Activated CD4-positive, alpha-beta memory T cell treated with anti-CD3 and anti-CD28 coated beads, Interleukin-2, amount 10 ng/mL, durations not matched to agents 7 days and 5 days (primary cell): ENCODE data around the gene FBXO34. TPM values are rescaled to one million over a fixed set of nuclear protein-coding genes. Genes with fewer than 3 reads are reported as not detected.

Experiments used
- CTCF ChIA-PET: fragments of 350-600 bp; sonication (Branson Sonifier 250); formaldehyde crosslinking; loops from one replicate; lab custom pipeline; 2021; ENCODE audit warnings: antibody characterized with exemption, inconsistent platforms; lab: Charles Lee
- POLR2A ChIA-PET: fragments of 350-600 bp; sonication (Branson Sonifier 250); formaldehyde crosslinking; loops from one replicate; lab custom pipeline; 2021; ENCODE audit warnings: antibody characterized with exemption; lab: Charles Lee
- DNase-seq: peaks from one replicate; pipeline ENCODE4 v3.0.0-alpha.2; 2020
- H3K27ac Mint-ChIP-seq: one replicate; pipeline ENCODE4 v1.8.0; 2021; ENCODE audit warnings: mild to moderate bottlenecking, mixed read lengths
- H3K27me3 Mint-ChIP-seq: one replicate; pipeline ENCODE4 v1.8.0; 2021; ENCODE audit warnings: mixed read lengths
- H3K36me3 Mint-ChIP-seq: one replicate; pipeline ENCODE4 v1.8.0; 2021; ENCODE audit warnings: low read depth, mixed read lengths
- H3K4me1 Mint-ChIP-seq: one replicate; pipeline ENCODE4 v1.8.0; 2021; ENCODE audit warnings: mixed read lengths
- H3K4me3 Mint-ChIP-seq: one replicate; pipeline ENCODE4 v1.8.0; 2021; ENCODE audit warnings: mild to moderate bottlenecking, mixed read lengths
- H3K9me3 Mint-ChIP-seq: one replicate; pipeline ENCODE4 v1.8.0; 2021; ENCODE audit warnings: mixed read lengths
- total RNA-seq, 2 experiments: library from RNA; stranded (reverse); gene quantifications; one replicate each; pipeline ENCODE4 v1.2.3, GENCODE V29; 2021

The FBXO34 gene
- total RNA-seq, 2 experiments from 2014 or later: 25.1 to 25.5 TPM

GRCh38 chr14:55317542-55318306 is 46.5 kb downstream of the FBXO34 start:
- no peak for DNase-seq
- Mint-ChIP-seq H3K4me1 (peaks cover 8% of the 10 kb centered on the region), H3K27ac (no peak overlapping the region), H3K4me3 (no peak overlapping the region), H3K36me3 (peaks cover 45% of the 10 kb centered on the region), H3K9me3 (peaks cover 17% of the 10 kb centered on the region), H3K27me3 (no peaks in the 10 kb centered on the region)
- ChIA-PET POLR2A (no interaction called here), CTCF (interaction anchor here (1.0 to 1.8 kb wide), 3 partner anchors 9 to 47 kb away, joined by 4 to 6 read pairs (median 5); no protein-coding TSS in a partner anchor)

GRCh38 chr14:55318694-55319093 is 47.5 kb downstream of the FBXO34 start:
- ChIA-PET CTCF (interaction anchor here (0.7 to 1.2 kb wide), 2 partner anchors 10 to 121 kb away, joined by 3 to 6 read pairs; no protein-coding TSS in a partner anchor), POLR2A (no interaction called here)
- DNase-seq: no peak
- no peak overlapping the region for H3K4me3 Mint-ChIP-seq
- peaks cover 36% of the 10 kb centered on the region for H3K36me3 Mint-ChIP-seq
- H3K9me3 Mint-ChIP-seq: peaks cover 8% of the 10 kb centered on the region
- H3K4me1 Mint-ChIP-seq: no peaks in the 10 kb centered on the region
- H3K27ac Mint-ChIP-seq: no peak overlapping the region
- no peaks in the 10 kb centered on the region for H3K27me3 Mint-ChIP-seq

DNA sequence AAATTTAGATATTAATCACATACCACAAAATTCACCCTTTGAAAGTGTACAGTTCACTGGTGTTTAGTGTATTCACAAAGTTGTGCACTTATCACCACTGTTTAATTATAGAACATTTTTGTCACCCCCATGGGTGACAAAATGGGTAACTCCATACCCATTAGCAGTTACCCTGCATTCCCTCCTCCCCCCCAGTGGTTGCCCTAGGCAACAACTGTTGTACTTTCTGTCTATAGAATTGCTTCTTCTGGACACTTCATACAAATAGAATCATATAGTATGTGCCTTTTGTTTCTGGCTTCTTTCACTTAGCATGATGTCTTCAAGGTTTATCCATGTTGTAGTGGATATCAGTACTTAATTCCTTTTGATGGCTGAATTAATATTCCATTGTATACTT is 52.7 kb downstream of the FBXO34 start:
- H3K4me3 Mint-ChIP-seq: no peak overlapping the region
- no peaks in the 10 kb centered on the region for H3K27me3 Mint-ChIP-seq
- no peaks in the 10 kb centered on the region for H3K9me3 Mint-ChIP-seq
- peaks cover 20% of the 10 kb centered on the region for H3K4me1 Mint-ChIP-seq
- no peak for DNase-seq
- peaks cover 12% of the 10 kb centered on the region for H3K36me3 Mint-ChIP-seq
- no peak overlapping the region for H3K27ac Mint-ChIP-seq
- CTCF ChIA-PET: no interaction called here
- POLR2A ChIA-PET: no interaction called here

DNA sequence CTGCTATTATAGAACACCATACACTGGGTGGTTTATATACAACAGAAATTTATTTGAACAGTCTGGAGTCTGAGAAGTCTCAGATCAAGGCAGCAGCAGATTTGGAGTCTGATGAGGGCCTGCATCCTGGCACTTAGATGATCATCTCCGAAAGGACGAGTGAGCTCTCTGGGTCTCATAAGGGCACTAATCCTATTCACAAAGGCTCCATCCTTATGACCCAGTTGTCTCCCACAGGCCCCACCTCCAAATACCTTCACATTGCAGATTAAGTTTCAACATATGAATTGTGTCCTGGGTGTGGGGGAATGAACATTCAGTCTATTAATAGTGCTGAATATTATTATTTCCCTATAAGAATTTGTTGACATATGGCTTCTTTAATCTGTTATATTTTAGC is 53.6 kb downstream of the FBXO34 start:
- CTCF ChIA-PET: interaction anchor here (0.7 kb wide), 1 partner anchor 60 kb away, joined by 3 read pairs; no protein-coding TSS in a partner anchor
- Mint-ChIP-seq H3K27ac (no peak overlapping the region), H3K4me1 (peaks cover 23% of the 10 kb centered on the region)

GRCh38 chr14:55327179-55327578 is 56.0 kb downstream of the FBXO34 start:
- H3K4me1 Mint-ChIP-seq: peaks cover 38% of the 10 kb centered on the region
- CTCF ChIA-PET: no interaction called here
- no peak overlapping the region for H3K4me3 Mint-ChIP-seq
- no peaks in the 10 kb centered on the region for H3K27me3 Mint-ChIP-seq
- POLR2A ChIA-PET: interaction anchor here (1.0 kb wide), 1 partner anchor 13 kb away, joined by 3 read pairs; no protein-coding TSS in a partner anchor
- no peak for DNase-seq
- no peaks in the 10 kb centered on the region for H3K9me3 Mint-ChIP-seq
- no peak overlapping the region for H3K27ac Mint-ChIP-seq
- H3K36me3 Mint-ChIP-seq: peaks cover 7% of the 10 kb centered on the region

More for the DNA sequence above, 53.6 kb downstream of the FBXO34 start:
- Mint-ChIP-seq H3K36me3 (peaks cover 9% of the 10 kb centered on the region), H3K9me3 (no peaks in the 10 kb centered on the region), H3K4me3 (no peak overlapping the region), H3K27me3 (no peaks in the 10 kb centered on the region)
- POLR2A ChIA-PET: interaction anchor here (1.0 kb wide), 1 partner anchor 27 kb away, joined by 3 read pairs; no protein-coding TSS in a partner anchor
- DNase-seq: no peak

DNA sequence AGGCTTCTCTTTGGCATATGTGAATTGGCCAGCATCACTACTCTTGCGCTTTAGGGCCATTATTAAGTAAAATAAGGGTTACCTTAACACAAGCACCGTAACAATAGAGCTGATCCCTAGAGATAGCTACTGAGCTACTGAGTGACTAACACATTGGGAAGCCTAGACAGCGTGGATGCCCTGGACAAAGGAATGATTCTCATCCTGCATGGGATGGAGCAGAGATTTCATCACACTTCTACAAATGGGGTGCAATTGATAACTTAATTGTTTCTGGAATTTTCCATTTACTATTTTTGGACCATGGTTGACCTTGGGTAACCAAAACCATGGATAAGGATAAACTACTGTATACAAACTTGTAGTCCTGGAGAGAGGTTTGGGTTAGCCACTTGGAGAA is 57.1 kb downstream of the FBXO34 start:
- Mint-ChIP-seq H3K36me3 (peaks cover 7% of the 10 kb centered on the region), H3K9me3 (no peaks in the 10 kb centered on the region), H3K4me1 (peaks cover 50% of the 10 kb centered on the region), H3K4me3 (no peak overlapping the region), H3K27ac (no peak overlapping the region), H3K27me3 (no peaks in the 10 kb centered on the region)
- POLR2A ChIA-PET: no interaction called here
- no peak for DNase-seq
- CTCF ChIA-PET: no interaction called here

- H3K4me1 Mint-ChIP-seq: peaks cover 68% of the 10 kb centered on the region
- no peaks in the 10 kb centered on the region for H3K27me3 Mint-ChIP-seq
- ChIA-PET CTCF (interaction anchor here (0.6 to 1.2 kb wide), 3 partner anchors 24 to 99 kb away, joined by 3 to 4 read pairs (median 3); no protein-coding TSS in a partner anchor), POLR2A (interaction anchor here (0.9 to 2.0 kb wide), 4 partner anchors 24 to 303 kb away, joined by 3 to 5 read pairs (median 4); partner anchors contain the start of genes SOCS4 and WDHD1)
- no peaks in the 10 kb centered on the region for H3K9me3 Mint-ChIP-seq
- no peak for DNase-seq
- H3K4me3 Mint-ChIP-seq: no peak overlapping the region
- peaks cover 12% of the 10 kb centered on the region for H3K36me3 Mint-ChIP-seq
- peak overlapping the region; percentile 11 for H3K27ac Mint-ChIP-seq
These were observed 58.9 kb downstream of the FBXO34 start for GRCh38 chr14:55329999-55330710.

GRCh38 chr14:55332654-55333570 is 61.7 kb downstream of the FBXO34 start:
- ChIA-PET POLR2A (interaction anchor here (0.6 to 3.4 kb wide), 17 partner anchors 13 to 306 kb away, joined by 3 to 27 read pairs (median 4); partner anchors contain the start of genes DLGAP5, FBXO34, MAPK1IP1L and SOCS4), CTCF (interaction anchor here (1.0 to 3.4 kb wide), 5 partner anchors 22 to 282 kb away, joined by 3 to 35 read pairs (median 3); partner anchors contain the start of genes FBXO34 and MAPK1IP1L)
- H3K27ac Mint-ChIP-seq: peak overlapping the region; percentile 88
- H3K4me1 Mint-ChIP-seq: peaks cover 79% of the 10 kb centered on the region
- DNase-seq: peak; percentile 46
- peaks cover 11% of the 10 kb centered on the region for H3K36me3 Mint-ChIP-seq
- no peaks in the 10 kb centered on the region for H3K27me3 Mint-ChIP-seq
- H3K9me3 Mint-ChIP-seq: no peaks in the 10 kb centered on the region
- peak overlapping the region; percentile 76 for H3K4me3 Mint-ChIP-seq

DNA sequence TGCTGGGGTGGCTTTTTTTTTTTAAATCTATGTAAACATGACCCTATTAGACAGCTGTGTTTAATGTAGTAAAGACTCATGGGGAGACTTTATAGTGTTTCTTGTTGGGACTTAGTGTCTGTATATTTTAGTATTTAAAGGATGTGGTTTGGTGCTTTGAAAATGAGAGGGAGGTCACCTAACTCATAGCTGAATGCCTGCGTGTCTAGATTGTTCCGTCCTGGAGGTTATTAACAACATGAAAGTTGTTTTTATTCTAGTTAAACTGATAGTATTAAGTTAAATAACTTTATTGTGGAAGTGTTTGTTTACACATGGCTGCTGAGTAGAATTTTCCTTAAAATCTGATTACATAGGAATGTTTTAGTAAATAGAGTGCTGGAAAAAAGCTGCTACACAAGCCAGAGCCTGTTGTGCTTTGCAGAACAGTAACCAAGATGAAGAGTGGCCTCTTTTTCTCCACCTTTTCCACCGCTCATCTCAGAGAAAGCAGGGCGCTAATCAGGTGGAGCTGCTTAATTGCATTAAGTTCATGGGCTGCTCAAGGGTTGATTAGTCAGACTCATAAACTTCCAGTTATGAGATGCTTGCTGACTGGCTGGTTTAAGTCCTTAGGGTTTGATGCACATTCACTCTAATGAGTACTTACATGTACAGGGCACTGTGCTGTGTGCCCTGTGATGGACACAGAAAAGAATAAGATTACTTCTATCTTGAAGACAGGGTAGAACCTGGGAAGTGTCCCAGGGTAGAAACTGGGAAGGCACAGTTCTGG is 62.7 kb downstream of the FBXO34 start:
- peak overlapping the region; percentile 88 for H3K27ac Mint-ChIP-seq
- CTCF ChIA-PET: interaction anchor here (0.8 to 3.4 kb wide), 6 partner anchors 13 to 283 kb away, joined by 3 to 35 read pairs (median 3); partner anchors contain the start of genes FBXO34 and MAPK1IP1L
- POLR2A ChIA-PET: interaction anchor here (0.7 to 3.4 kb wide), 14 partner anchors 14 to 307 kb away, joined by 3 to 27 read pairs (median 5); partner anchors contain the start of genes DLGAP5, FBXO34, MAPK1IP1L and SOCS4
- H3K4me3 Mint-ChIP-seq: peak overlapping the region; percentile 76
- no peak for DNase-seq
- peaks cover 81% of the 10 kb centered on the region for H3K4me1 Mint-ChIP-seq
- H3K27me3 Mint-ChIP-seq: no peaks in the 10 kb centered on the region
- H3K9me3 Mint-ChIP-seq: no peaks in the 10 kb centered on the region
- H3K36me3 Mint-ChIP-seq: peaks cover 13% of the 10 kb centered on the region

DNA sequence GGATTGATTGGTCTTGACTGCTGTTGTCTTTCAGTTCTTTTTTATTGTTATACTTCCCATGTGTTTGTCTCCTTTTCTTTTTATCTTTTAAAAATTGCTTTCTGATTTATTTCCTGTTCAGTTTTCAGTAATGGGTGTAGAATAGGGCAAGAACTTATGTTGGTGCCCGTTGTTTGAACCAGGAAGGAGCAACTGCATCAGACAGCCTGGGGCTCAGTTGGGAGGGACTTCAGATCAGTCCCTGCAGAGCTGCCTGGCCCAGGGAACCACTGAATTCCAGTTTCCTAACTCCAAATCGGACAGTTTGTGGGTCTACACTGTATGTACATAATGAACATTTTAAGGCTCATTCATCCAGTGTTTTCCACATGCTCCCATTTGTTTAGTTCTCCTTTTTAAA is 64.9 kb downstream of the FBXO34 start:
- no peak overlapping the region for H3K4me3 Mint-ChIP-seq
- POLR2A ChIA-PET: interaction anchor here (1.0 to 3.0 kb wide), 4 partner anchors 14 to 245 kb away, joined by 3 to 16 read pairs (median 4); partner anchors contain the start of gene DLGAP5
- peak overlapping the region; percentile 37 for H3K27ac Mint-ChIP-seq
- CTCF ChIA-PET: interaction anchor here (1.2 to 3.8 kb wide), 2 partner anchors 18 to 64 kb away, joined by 5 to 26 read pairs; no protein-coding TSS in a partner anchor
- no peaks in the 10 kb centered on the region for H3K9me3 Mint-ChIP-seq
- DNase-seq: peak; percentile 48
- H3K36me3 Mint-ChIP-seq: peaks cover 13% of the 10 kb centered on the region
- H3K4me1 Mint-ChIP-seq: peaks cover 85% of the 10 kb centered on the region
- no peaks in the 10 kb centered on the region for H3K27me3 Mint-ChIP-seq

DNA sequence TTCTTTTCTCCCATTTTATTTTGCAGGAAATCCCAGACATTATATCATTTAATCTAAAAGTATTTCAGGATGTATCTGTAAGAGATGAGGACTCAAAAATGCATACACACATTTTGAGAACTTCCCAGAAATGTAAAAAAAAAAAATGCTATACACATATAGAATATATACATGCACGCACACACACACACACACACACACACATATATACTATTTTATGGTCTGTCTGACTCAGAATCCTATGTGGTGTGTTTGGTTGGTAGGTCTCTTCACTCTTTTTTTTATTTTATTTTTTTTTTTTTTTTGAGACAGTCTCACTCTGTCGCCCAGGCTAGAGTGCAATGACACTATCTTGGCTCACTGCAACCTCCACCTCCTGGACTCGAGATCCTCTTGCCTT is 65.5 kb downstream of the FBXO34 start:
- Mint-ChIP-seq H3K9me3 (no peaks in the 10 kb centered on the region), H3K36me3 (peaks cover 13% of the 10 kb centered on the region), H3K4me3 (no peak overlapping the region), H3K27me3 (no peaks in the 10 kb centered on the region), H3K4me1 (peaks cover 88% of the 10 kb centered on the region), H3K27ac (peak overlapping the region; percentile 84)
- DNase-seq: peak; percentile 21
- ChIA-PET CTCF (interaction anchor here (1.2 to 3.8 kb wide), 3 partner anchors 18 to 65 kb away, joined by 5 to 26 read pairs (median 24); partner anchors contain the start of gene FBXO34), POLR2A (interaction anchor here (1.0 to 3.0 kb wide), 8 partner anchors 13 to 244 kb away, joined by 3 to 16 read pairs (median 4); partner anchors contain the start of genes DLGAP5 and FBXO34)
